ENCODE measurements around the gene DXO.

The DXO gene

DNA sequence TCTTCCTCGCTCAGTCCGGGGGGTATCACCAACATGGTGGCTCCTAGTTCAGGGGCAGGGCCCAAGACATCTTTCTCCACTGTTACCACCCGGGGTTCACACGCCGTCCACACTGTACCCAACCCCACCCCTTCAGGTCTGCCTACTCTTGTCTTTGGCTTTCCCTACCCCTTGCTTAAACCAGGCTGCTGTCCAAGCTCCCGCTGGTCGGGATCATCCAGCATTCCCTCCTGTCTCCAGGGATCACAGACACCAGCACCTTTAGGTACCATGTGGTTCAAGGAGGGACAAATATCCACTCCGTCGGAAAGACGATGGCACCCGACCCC is 13.6 kb downstream of the DXO start:
- Mint-ChIP-seq H3K36me3 (ENCODE audit: low read depth) (peaks cover 62% of the 10 kb centered on the region), H3K27ac (peak overlapping the region; percentile 95), H3K27me3 (ENCODE audit: low read depth, poor library complexity) (no peaks in the 10 kb centered on the region), H3K4me1 (peaks cover 32% of the 10 kb centered on the region), H3K4me3 (peak overlapping the region; percentile 99), H3K9me3 (no peaks in the 10 kb centered on the region)
- no peak for DNase-seq
- TF ChIP-seq, protein P1, sequence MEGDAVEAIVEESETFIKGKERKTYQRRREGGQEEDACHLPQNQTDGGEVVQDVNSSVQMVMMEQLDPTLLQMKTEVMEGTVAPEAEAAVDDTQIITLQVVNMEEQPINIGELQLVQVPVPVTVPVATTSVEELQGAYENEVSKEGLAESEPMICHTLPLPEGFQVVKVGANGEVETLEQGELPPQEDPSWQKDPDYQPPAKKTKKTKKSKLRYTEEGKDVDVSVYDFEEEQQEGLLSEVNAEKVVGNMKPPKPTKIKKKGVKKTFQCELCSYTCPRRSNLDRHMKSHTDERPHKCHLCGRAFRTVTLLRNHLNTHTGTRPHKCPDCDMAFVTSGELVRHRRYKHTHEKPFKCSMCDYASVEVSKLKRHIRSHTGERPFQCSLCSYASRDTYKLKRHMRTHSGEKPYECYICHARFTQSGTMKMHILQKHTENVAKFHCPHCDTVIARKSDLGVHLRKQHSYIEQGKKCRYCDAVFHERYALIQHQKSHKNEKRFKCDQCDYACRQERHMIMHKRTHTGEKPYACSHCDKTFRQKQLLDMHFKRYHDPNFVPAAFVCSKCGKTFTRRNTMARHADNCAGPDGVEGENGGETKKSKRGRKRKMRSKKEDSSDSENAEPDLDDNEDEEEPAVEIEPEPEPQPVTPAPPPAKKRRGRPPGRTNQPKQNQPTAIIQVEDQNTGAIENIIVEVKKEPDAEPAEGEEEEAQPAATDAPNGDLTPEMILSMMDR (IDR thresholded peaks at IDR 0.05): no peak

DNA sequence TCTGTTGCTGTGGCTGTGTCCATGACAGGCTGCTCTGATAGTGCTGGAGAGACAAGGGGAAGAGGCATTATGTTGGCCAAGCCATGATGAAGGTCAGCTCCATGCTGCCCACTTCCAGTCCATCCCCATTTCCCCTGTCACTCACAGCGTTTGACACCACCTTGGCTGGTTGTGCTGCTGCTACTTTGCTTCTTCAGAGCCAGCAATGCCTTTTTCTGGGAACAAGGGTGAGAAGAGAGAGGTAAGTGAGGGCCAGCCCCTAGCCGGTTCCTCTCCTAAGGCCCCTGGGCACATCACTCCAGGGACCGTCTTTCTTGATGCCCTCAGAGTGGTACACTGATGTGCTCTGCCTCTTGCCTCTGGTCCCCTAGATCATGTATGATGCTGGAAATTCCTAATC is 15.1 kb downstream of the DXO start:
- TF ChIP-seq, protein P1 (IDR thresholded peaks at IDR 0.05): no peak
- Mint-ChIP-seq H3K4me1 (peaks cover 32% of the 10 kb centered on the region), H3K27ac (no peak overlapping the region), H3K9me3 (no peaks in the 10 kb centered on the region), H3K36me3 (ENCODE audit: low read depth) (peaks cover 53% of the 10 kb centered on the region), H3K4me3 (peak overlapping the region; percentile 99), H3K27me3 (ENCODE audit: low read depth, poor library complexity) (no peaks in the 10 kb centered on the region)
- no peak for DNase-seq

DNA sequence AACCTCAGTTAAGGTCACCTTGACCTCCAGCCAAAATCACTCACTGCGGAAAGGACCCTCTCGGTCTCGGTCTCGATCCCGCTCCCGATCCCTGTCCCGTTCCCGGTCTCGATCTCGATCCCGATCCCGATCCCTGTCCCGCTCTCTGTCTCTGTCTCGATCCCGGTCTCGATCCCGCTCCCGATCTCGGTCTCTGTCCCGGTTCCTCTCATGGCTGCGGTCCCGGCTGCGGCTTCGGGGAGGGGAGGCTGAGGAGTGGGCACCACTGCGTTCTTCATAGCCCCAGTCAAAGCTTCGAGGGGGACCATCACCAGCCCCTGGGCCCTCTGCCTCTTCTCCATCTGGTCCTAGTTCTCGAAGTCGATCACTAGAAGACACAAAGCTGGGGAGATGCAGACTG is 17.4 kb downstream of the DXO start:
- Mint-ChIP-seq H3K27me3 (ENCODE audit: low read depth, poor library complexity) (no peaks in the 10 kb centered on the region), H3K9me3 (no peaks in the 10 kb centered on the region), H3K4me3 (no peak overlapping the region), H3K4me1 (peaks cover 22% of the 10 kb centered on the region), H3K36me3 (ENCODE audit: low read depth) (peaks cover 46% of the 10 kb centered on the region), H3K27ac (no peak overlapping the region)
- DNase-seq: no peak
- TF ChIP-seq, protein P1 (IDR thresholded peaks at IDR 0.05): no peak

DNA sequence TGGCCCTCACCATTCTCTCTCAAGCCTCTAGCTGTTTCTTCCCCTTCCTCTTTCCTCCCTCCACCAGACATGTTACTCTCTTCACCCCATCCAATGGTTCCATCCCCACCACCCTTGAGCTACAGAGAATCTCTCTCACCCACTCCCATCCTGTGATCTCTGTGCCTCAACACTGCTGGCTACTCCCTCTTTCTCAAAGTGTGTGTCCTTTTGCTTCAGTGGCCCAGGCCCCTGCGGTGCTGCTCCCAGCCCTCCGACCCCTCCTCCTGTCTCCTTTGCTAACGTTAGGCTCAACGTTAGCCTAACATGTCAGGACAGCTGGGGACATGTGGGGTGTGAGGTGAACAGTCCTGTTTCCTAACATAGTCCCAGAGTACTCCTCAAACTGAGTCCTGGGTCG is 19.0 kb downstream of the DXO start:
- Mint-ChIP-seq H3K27me3 (ENCODE audit: low read depth, poor library complexity) (peaks cover 3% of the 10 kb centered on the region), H3K4me3 (no peak overlapping the region), H3K9me3 (no peaks in the 10 kb centered on the region), H3K4me1 (peaks cover 15% of the 10 kb centered on the region), H3K27ac (peak overlapping the region; percentile 24), H3K36me3 (ENCODE audit: low read depth) (peaks cover 46% of the 10 kb centered on the region)
- DNase-seq: no peak
- TF ChIP-seq, protein P1 (IDR thresholded peaks at IDR 0.05): no peak

DNA sequence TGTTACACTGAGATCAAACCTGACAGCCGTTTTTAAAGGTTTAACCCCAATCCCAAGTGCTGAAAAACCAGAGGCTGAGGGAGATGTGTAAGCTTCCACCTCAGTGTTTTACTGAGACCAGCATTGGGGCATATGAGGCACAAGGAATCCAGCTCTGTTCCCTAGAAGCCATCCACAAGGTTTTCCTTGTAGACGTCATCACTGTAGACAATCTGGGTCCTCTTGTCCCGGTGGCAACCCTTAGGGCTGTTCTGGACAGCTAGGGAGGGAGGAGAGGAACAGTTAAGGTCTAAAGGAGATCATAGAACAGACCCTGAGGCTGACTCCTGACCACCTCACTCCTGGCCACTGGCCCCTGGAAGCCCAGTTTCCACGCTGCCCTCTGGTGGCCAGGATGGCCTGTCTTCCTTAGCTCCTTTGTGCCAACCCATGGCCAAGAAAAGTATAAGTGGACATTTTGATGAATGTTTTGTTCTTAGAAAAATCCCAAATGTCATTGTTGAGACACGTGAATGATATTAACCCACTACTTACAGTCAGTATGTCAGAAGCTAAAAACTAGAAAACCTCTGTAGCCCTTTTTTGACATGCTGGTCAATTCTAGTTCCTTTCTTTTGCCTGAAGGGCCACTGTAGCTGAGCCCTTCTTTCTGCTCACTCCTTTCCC is 19.7 kb downstream of the DXO start:
- TF ChIP-seq, protein P1 (IDR thresholded peaks at IDR 0.05): peak; percentile 69
- no peak overlapping the region for H3K4me3 Mint-ChIP-seq

DNA sequence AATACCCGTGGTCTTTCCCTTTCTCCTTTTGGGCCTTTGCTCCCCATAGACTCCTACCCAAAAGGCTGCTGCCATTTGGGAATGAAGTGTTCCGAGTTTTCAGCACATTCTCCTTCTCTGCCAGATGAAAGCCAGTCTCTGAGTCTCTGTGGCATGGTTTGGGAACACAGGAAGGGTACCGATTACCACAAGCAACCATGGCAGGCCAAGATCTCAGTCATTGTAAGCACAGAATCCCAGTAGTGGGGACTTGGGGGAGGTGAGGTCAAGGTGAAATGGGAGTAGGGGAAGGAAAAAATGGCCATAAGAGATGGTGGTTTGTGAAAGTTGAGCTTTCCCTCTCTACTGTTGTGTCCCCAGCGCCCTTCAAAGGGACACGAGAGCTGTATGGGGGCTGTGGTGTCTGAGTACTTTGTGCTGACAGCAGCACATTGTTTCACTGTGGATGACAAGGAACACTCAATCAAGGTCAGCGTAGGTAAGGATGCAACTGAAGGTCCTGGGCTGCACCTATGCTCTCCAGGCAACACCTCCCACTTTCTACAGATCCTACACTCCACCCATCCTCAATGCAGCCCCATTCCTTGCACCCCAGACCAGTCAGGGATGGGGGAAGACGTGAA is 21.9 kb downstream of the DXO start:
- no peaks in the 10 kb centered on the region for H3K9me3 Mint-ChIP-seq
- peaks cover 18% of the 10 kb centered on the region for H3K4me1 Mint-ChIP-seq
- peaks cover 27% of the 10 kb centered on the region for H3K36me3 Mint-ChIP-seq (ENCODE audit: low read depth)
- TF ChIP-seq, protein P1 (IDR thresholded peaks at IDR 0.05): no peak
- DNase-seq: no peak
- no peak overlapping the region for H3K4me3 Mint-ChIP-seq
- peak overlapping the region; percentile 43 for H3K27ac Mint-ChIP-seq
- H3K27me3 Mint-ChIP-seq (ENCODE audit: low read depth, poor library complexity): peaks cover 9% of the 10 kb centered on the region

More for the DNA sequence above, 19.7 kb downstream of the DXO start:
- DNase-seq: peak; percentile 74
- Mint-ChIP-seq H3K9me3 (no peaks in the 10 kb centered on the region), H3K27me3 (ENCODE audit: low read depth, poor library complexity) (peaks cover 3% of the 10 kb centered on the region), H3K27ac (peak overlapping the region; percentile 24), H3K4me1 (peaks cover 14% of the 10 kb centered on the region), H3K36me3 (ENCODE audit: low read depth) (peaks cover 44% of the 10 kb centered on the region)
